ENCODE results near the gene ZNF658. TPM values are rescaled to one million over a fixed set of nuclear protein-coding genes. Genes with fewer than 3 reads are reported as not detected.
"Not testable (repeated sequence)": the region's sequence is repeated elsewhere in the genome, so short reads cannot be mapped to it uniquely, and the experiment has no call there.

The ZNF658 gene
- total RNA-seq, 4 donors from 2014 or later, result 4.5 to 5.8 (median 5.5) TPM

GRCh38 chr9:66939878-66940830 is 39.6 kb downstream of the ZNF658 start:
- DNase-seq (ENCODE audit: extremely low spot score); H3K9me3 ChIP-seq; H3K4me1 ChIP-seq; H3K27me3 ChIP-seq; intact Hi-C loops (cut with DNase I); H3K4me3 ChIP-seq; H3K27ac ChIP-seq (replicated peaks in 1 of 4); H3K36me3 ChIP-seq: not testable (repeated sequence)
- no CpG with 5 or more reads among the region's 2 CpGs for WGBS

- H3K36me3 ChIP-seq; intact Hi-C loops (cut with DNase I); H3K27me3 ChIP-seq; H3K4me3 ChIP-seq; H3K4me1 ChIP-seq; DNase-seq (ENCODE audit: extremely low spot score); H3K27ac ChIP-seq (replicated peaks in 1 of 4); H3K9me3 ChIP-seq: not testable (repeated sequence)
- 39% methylated on average over 4 of the region's 5 CpGs for WGBS
These were observed 42.1 kb downstream of the ZNF658 start for GRCh38 chr9:66942400-66943155.

- intact Hi-C loops (cut with DNase I); H3K36me3 ChIP-seq; H3K27ac ChIP-seq (replicated peaks in 1 of 4); H3K27me3 ChIP-seq; H3K4me3 ChIP-seq; H3K4me1 ChIP-seq; DNase-seq (ENCODE audit: extremely low spot score); H3K9me3 ChIP-seq: not testable (repeated sequence)
- WGBS, result 87% methylated on average over 10 of the region's 11 CpGs
These were observed 52.1 kb downstream of the ZNF658 start for GRCh38 chr9:66952576-66952975.

Small RNA genes within 50 kb of the gene (small RNA-seq; reads per million reads assigned to genes)
- gene AL353770.2, result 0 reads per million in 3 donors

Other genes starting within 250 kb of the ZNF658 start
- gene SPATA31A3, start 91.8 kb downstream of the ZNF658 start, total RNA-seq, result not detected

All from esophagus muscularis mucosa (tissue), 4 donors.